Measurements from ENCODE around the gene CHAC1.
"Not testable (repeated sequence)": the region's sequence is repeated elsewhere in the genome, so short reads cannot be mapped to it uniquely, and the experiment has no call there.

Gene CHAC1

GRCh38 chr15:40957041-40957555 is 3.8 kb downstream of the CHAC1 start:
- DNase-seq (ENCODE audit: low read depth): no peak

GRCh38 chr15:40957581-40958051 is 4.3 kb downstream of the CHAC1 start:
- no peak for DNase-seq (ENCODE audit: low read depth)

GRCh38 chr15:40958146-40958545 is 4.9 kb downstream of the CHAC1 start:
- DNase-seq (ENCODE audit: low read depth): no peak

- DNase-seq (ENCODE audit: low read depth): no peak
Measured at GRCh38 chr15:40958723-40959122, 5.5 kb downstream of the CHAC1 start.

- DNase-seq (ENCODE audit: low read depth): no peak
Measured at GRCh38 chr15:40959331-40960141, 6.3 kb downstream of the CHAC1 start.

GRCh38 chr15:40960151-40960885 is 7.0 kb downstream of the CHAC1 start:
- DNase-seq (ENCODE audit: low read depth): no peak

- DNase-seq (ENCODE audit: low read depth): no peak
Measured at GRCh38 chr15:40960925-40961324, 7.7 kb downstream of the CHAC1 start.

- DNase-seq (ENCODE audit: low read depth): not testable (repeated sequence)
Measured at GRCh38 chr15:40961740-40962139, 8.5 kb downstream of the CHAC1 start.

- DNase-seq (ENCODE audit: low read depth): not testable (repeated sequence)
Measured at GRCh38 chr15:40962317-40962716, 9.0 kb downstream of the CHAC1 start.

- DNase-seq (ENCODE audit: low read depth): no peak
Measured at GRCh38 chr15:40963201-40963600, 9.9 kb downstream of the CHAC1 start.

- no peak for DNase-seq (ENCODE audit: low read depth)
Measured at GRCh38 chr15:40964006-40964405, 10.7 kb downstream of the CHAC1 start.

- no peak for DNase-seq (ENCODE audit: low read depth)
Measured at GRCh38 chr15:40964634-40965033, 11.4 kb downstream of the CHAC1 start.

- no peak for DNase-seq (ENCODE audit: low read depth)
Measured at GRCh38 chr15:40968290-40969085, 15.2 kb downstream of the CHAC1 start.

- DNase-seq (ENCODE audit: low read depth): no peak
Measured at GRCh38 chr15:40969363-40969762, 16.1 kb downstream of the CHAC1 start.

- no peak for DNase-seq (ENCODE audit: low read depth)
Measured at GRCh38 chr15:40974879-40975278, 21.6 kb downstream of the CHAC1 start.

GRCh38 chr15:40976819-40977218 is 23.5 kb downstream of the CHAC1 start:
- no peak for DNase-seq (ENCODE audit: low read depth)

GRCh38 chr15:40978141-40978540 is 24.9 kb downstream of the CHAC1 start:
- no peak for DNase-seq (ENCODE audit: low read depth)

GRCh38 chr15:40978562-40978961 is 25.3 kb downstream of the CHAC1 start:
- DNase-seq (ENCODE audit: low read depth): no peak

GRCh38 chr15:40981186-40981585 is 27.9 kb downstream of the CHAC1 start:
- DNase-seq (ENCODE audit: low read depth): no peak

- DNase-seq (ENCODE audit: low read depth): no peak
Measured at GRCh38 chr15:40982855-40983254, 29.6 kb downstream of the CHAC1 start.

- no peak for DNase-seq (ENCODE audit: low read depth)
Measured at GRCh38 chr15:40984406-40984805, 31.1 kb downstream of the CHAC1 start.

GRCh38 chr15:40984964-40985363 is 31.7 kb downstream of the CHAC1 start:
- no peak for DNase-seq (ENCODE audit: low read depth)
